Non-pigmented ciliary epithelial cell (primary cell): ENCODE results near the gene G6PC3.
"Not testable (repeated sequence)": the region's sequence is repeated elsewhere in the genome, so short reads cannot be mapped to it uniquely, and the experiment has no call there.

Experiments
- DNase-seq: peaks from one replicate; pipeline ENCODE4 v3.0.0-alpha.2; 2010; ENCODE audit warnings: low read depth

Gene G6PC3

DNA sequence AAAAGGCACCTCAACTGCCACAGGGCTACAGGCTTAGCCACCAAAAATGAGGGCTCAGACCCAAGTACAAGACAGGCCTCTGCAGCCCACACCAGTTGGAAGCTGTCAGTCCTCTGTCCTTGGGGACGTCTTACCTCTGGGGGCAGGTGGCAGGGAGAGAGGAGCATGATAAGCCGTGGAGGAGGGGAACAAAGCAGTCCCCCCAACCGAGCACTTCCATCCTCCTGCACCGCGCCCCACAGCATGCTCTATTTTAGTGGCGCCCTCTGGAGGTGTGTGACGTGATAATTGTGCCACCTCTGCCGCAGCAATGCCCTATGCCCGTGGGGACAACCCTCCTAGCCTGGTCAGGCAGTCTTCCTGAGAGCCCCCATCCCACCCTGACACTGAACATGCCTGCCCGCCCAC lies 13.6 kb downstream of the G6PC3 start:
- no peak for DNase-seq

- no peak for DNase-seq
These were observed 14.4 kb downstream of the G6PC3 start for GRCh38 chr17:44084921-44085320.

- no peak for DNase-seq
These were observed 15.4 kb downstream of the G6PC3 start for GRCh38 chr17:44085908-44086307.

- peak; percentile 69 for DNase-seq
These were observed 16.1 kb downstream of the G6PC3 start for GRCh38 chr17:44086364-44087311.

- no peak for DNase-seq
These were observed 16.8 kb downstream of the G6PC3 start for GRCh38 chr17:44087319-44087718.

DNA sequence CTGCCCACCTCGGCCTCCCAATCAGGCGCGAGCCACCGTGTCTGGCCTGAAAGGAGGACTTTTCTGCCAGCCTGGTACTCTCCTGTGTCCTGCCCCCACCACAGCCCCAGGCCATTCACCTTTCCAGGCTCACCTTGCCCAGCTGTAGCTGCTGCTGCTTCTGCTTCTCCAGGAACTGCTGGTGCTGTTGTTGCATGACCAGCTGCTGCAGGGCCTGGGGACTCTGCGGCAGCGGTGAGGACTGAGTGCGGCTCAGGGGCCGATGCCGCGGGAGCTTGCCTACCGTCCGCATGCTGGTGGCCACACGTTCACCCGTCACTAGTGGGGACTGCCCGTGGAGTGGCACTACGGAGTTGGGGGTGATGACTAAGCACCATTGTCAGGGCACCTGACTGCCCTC lies 17.7 kb downstream of the G6PC3 start:
- no peak for DNase-seq

GRCh38 chr17:44091200-44091997 lies 20.9 kb downstream of the G6PC3 start:
- DNase-seq, result no peak

DNA sequence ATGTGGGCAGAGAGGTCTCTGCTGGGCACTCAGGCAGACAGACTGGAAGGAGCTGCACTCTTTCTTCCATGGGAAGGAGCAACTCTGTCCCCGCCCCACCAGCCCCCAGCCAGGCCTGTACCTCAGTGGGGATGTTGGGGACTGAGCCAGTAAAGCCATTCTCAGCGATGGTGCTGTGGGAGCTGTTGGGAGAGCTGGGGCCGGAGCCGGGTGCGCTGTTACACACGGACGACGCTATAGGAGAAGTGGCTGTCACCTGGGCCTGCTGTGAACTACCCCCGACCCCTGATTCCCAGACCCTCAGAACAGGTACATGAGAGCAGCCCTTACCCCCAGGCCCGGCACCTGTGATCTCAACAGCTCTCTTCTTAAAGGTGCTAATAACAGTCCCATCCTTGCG lies 21.5 kb downstream of the G6PC3 start:
- no peak for DNase-seq

DNA sequence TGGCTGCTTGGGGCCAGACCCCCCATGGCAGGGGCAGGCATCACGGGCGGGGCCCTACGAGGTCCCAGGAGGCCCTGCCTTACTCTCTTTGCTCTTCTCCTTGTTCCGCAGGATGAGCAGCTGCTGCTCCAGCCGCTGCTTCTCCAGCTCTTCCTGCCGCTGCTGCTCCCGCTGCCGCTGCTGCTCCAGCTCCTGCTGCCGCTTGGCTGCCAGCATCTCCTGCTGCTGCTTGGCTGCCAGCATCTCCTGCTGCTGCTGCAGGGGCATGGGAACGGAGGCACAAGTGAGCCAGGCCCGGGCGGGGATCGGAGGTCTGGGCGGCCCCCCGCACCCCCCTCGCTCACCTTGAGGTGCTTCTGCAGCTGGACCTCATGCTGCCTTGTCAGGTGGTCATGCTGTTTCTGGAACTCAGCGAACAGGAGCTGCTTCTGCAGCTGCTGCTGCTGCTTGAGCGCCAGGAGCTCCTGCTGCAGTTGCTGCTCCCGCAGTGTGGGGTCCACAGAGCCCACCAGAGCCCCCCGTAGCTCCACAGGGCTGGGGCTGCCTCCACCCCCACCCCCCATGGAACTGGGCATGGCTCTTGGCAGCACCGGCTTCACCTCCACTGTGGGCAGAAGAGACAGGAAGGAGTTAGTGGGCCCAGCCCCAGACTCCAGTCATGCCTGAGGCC lies 22.8 kb downstream of the G6PC3 start:
- no peak for DNase-seq

DNA sequence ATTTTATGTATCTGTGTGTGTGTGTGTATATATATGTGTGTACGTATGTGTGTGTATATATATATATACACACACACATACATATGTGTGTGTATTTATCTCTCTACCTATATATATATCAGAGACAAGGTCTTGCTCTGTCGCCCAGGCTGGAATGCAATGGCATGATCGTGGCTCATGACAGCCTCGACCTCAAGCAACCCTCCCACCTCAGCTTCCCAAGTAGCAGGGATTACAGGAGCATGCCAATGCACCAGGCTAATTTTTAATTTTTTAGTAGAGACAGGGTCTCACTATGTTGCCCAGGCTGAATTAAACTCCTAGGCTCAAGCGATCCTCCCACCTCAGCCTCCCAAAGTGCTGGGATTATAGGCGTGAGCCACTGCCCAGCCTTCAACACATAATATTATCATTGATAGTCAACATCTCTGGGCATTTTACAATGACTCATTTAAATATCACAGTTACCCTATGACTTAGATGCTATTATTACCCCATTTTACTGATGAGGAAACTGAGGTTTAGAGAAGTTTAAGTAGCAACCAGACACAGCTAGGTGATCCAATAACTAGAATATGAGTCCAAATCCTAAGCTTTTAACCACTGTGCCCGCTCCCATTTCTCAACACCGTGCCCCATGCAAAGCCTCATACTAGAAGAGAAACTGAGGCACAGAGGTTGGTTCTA lies 24.3 kb downstream of the G6PC3 start:
- DNase-seq, result no peak

DNA sequence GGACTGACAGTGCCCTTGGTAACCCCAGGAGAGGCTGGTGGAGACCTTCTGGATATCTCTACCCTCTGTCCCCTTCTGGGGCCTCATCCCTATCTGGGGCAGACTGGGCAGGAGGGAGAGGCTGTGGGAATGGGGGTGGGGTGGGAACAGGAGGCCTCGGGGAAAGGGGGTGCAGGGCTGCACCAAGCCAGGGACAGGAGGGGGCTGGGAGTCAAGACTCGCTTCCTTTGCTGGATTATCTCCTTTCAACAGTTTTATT lies 24.8 kb downstream of the G6PC3 start:
- no peak for DNase-seq

- peak; percentile 78 for DNase-seq
These were observed 25.3 kb downstream of the G6PC3 start for GRCh38 chr17:44095647-44096496.

- DNase-seq, result no peak
These were observed 26.8 kb downstream of the G6PC3 start for GRCh38 chr17:44097110-44097958.

DNA sequence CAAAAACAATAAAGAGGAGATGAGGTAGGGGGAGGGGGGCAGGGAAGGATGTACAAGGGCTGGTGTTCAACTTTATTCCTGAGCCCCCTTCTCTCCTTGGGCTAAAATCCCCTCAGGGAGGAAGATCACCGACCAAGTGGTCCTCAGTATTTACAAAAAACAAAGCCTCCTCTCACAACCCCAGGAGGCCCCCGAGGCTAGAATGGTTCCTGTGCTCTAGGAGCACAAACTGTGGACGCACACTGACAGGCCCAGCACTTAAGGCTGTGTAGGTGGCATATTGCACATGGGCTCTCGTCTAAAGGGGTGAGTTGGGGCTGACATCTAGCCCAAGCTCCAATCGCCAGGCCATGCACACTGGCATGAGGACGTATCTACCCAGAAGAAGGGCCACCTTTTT lies 31.3 kb downstream of the G6PC3 start:
- not testable (repeated sequence) for DNase-seq

DNA sequence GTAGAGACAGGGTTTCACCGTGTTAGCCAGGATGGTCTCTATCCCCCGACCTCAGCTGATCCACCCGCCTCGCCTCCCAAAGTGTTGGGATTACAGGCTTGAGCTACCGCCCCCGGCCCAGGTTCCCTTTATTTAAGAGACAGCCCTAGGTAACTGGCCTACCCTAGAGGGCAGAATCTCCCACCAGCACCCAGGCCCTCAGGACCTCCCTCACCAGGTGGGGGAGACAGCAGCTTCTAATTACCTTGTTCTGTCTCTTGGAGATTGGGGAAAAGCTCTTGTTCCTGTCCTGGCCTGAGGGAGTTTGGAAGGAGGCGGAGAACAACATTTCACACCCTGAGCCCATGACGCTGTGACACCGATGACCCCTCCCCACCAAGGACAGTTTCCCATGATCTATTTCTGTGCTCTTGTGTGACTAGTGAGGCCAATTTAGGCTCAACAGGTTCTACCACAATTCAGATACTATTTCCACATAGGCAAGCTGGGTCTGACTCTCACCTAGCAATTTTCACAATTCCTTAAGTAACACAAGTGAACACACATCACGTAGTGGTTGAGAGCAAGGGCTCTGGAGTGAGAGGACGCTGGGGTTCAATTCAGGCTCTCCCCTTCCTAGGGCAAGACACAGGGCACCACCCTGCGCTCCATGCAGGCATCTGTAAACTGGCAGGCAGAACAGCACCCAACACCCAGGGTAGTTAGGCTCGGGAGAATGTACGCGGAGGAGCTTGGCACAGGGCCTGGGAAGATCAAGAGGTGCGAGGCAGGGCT lies 32.5 kb downstream of the G6PC3 start:
- DNase-seq, result no peak

GRCh38 chr17:44105483-44105882 lies 34.9 kb downstream of the G6PC3 start:
- DNase-seq, result no peak

DNA sequence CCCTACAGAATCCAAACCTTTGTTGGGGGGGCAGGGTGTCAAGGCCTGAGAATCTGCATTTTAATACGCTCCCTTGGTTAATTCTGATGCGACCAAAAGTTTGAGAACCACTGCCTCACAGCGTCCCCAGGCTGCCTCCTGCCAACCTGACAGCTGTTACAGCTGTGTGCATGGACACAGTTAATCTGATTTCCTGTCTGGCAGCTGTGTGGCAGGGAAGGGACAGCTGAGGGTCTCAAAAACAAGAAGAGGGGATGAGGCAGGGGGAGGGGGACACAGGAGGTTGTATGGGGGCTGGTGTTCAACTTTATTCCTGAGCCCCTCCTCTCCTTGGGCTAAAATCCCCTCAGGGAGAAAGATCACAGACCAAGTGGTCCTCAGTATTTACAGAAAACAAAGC lies 35.4 kb downstream of the G6PC3 start:
- no peak for DNase-seq

DNA sequence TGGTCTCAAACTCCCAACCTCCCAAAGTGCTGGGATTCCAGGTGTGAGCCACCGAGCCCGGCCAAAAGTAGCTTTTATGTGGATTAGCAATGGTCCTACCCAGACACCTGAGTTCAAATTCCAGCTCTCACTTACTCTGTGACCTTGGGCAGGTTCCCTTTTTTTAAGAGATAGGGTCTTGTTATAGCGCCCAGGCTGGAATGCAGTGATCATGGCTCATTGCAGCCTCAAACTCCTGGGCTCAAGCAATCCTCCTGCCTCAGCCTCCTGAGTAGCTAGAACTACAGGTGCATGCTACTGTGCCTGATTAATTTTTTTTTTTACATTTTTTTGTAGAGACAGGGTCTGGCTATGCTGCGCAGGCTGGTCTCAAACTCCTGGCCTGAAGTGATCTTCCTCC lies 36.3 kb downstream of the G6PC3 start:
- no peak for DNase-seq
